PC-9 (cell line): Measurements from ENCODE around the gene IDH1.
"Not testable (repeated sequence)": the region's sequence is repeated elsewhere in the genome, so short reads cannot be mapped to it uniquely, and the experiment has no call there.

ENCODE experiments used
- EZH2 ChIP-seq: fragments of 200-600 bp; sonication (generic); IDR thresholded peaks from 2 replicates; pipeline ENCODE4 v1.8.0; 2017; ENCODE audit warnings: antibody characterized with exemption, low read depth
- TF ChIP-seq, protein P1 (sequence below): fragments of 200-600 bp; sonication (generic); conservative IDR thresholded peaks from 2 replicates; pipeline ENCODE4 v1.6.1; 2017; ENCODE audit warnings: mixed run types, antibody characterized with exemption, mild to moderate bottlenecking, moderate library complexity

DNA sequence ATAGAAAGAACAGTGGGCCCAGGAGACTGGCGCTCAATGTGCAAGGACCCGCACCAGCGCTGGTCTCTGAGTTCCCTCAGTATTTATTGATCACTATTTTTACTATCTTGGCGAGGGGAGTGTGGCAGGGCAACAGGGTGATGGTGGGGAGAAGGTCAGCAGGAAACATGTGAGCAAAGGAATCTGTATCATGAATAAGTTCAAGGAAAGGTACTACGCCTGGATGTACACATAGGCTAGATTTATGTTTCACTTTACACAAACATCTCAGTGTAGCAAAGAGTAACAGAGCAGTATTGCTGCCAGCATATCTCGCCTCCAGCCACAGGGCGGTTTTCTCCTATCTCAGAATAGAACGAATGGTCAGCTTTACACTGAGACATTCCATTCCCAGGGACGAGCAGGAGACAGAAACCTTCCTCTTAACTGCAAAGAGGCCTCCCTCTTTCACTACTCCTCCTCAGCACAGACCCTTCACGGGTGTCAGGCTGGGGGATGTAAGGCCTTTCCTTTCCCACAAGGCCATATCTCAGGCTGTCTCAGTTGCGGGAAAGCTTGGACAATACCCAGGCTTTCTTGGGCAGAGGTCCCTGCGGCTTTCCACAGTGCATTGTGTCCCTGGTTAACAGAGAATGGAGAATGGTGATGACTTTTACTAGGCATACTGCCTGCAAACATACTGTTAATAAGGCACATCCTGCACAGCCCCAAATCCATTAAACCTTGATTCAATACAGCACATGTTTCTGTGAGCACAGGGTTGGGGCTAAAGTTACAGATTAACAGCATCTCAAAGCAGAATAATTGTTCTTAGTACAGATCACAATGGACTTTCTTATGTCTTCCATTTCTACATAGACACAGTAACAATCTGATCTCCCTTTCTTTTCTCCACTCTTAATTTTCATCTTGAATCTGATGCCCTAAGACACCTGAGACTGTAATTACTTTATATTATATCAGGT, 2.3 kb upstream of the IDH1 start:
- TF ChIP-seq, protein P1, sequence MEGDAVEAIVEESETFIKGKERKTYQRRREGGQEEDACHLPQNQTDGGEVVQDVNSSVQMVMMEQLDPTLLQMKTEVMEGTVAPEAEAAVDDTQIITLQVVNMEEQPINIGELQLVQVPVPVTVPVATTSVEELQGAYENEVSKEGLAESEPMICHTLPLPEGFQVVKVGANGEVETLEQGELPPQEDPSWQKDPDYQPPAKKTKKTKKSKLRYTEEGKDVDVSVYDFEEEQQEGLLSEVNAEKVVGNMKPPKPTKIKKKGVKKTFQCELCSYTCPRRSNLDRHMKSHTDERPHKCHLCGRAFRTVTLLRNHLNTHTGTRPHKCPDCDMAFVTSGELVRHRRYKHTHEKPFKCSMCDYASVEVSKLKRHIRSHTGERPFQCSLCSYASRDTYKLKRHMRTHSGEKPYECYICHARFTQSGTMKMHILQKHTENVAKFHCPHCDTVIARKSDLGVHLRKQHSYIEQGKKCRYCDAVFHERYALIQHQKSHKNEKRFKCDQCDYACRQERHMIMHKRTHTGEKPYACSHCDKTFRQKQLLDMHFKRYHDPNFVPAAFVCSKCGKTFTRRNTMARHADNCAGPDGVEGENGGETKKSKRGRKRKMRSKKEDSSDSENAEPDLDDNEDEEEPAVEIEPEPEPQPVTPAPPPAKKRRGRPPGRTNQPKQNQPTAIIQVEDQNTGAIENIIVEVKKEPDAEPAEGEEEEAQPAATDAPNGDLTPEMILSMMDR: not testable (repeated sequence)
- TF ChIP-seq EZH2: not testable (repeated sequence)
